GM21825 (cell line): ENCODE measurements around the gene TOP2A.

Experiments
- ATAC-seq: cut with Tn5 transposase; IDR thresholded peaks from one replicate; pipeline ENCODE4 v1.9.1; 2021; ENCODE audit warnings: mild to moderate bottlenecking, moderate library complexity; ENCODE audit not compliant: unreplicated experiment

Gene TOP2A

DNA sequence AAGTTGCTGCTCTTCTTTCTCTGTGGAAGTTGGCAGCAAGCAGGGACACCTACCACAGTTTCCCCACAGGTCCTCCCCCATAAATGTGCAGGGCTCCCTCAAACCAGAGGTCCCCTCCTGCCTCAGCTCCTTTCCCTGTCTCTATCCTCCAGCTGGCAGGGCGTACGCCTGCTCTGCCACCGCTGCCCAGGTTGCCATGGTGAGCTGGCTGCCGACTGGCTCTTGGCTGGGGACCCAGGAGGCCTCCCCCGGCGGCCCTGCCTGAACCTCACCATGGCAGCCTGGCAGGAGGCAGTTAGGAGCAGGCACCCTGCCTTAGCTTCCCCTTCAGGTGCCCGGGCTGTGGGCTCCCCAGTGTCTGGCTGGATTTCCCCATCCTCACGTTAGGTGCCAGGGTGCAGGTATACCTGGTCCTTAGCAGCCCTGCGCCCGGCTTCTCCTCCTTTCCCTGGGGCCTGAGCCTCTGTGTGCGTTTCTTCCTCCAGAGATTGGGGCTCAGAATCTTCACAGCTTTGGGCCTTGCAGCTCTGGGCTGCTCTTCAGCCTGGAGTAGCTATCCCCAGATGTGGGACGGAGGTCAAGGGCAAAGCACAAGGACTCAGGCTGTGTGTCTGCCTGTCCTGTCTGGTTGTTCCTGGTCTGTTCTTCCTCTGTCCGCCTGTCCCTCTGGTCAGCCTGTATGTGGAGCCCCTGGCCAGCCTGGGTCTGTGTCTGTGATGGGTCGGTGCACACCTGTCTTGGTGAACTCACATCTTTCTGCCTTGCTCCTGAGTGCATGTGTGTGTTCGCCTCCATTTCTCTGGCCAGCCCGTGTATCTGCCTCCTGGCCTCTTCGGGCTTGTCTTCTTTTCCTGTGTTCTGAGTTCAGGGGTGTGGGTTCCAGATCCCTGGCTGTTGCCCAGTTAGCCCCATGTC, 68.9 kb downstream of the TOP2A start:
- ATAC-seq, result no peak

- ATAC-seq, result no peak
Observed at GRCh38 chr17:40348136-40348504, 69.6 kb downstream of the TOP2A start.

DNA sequence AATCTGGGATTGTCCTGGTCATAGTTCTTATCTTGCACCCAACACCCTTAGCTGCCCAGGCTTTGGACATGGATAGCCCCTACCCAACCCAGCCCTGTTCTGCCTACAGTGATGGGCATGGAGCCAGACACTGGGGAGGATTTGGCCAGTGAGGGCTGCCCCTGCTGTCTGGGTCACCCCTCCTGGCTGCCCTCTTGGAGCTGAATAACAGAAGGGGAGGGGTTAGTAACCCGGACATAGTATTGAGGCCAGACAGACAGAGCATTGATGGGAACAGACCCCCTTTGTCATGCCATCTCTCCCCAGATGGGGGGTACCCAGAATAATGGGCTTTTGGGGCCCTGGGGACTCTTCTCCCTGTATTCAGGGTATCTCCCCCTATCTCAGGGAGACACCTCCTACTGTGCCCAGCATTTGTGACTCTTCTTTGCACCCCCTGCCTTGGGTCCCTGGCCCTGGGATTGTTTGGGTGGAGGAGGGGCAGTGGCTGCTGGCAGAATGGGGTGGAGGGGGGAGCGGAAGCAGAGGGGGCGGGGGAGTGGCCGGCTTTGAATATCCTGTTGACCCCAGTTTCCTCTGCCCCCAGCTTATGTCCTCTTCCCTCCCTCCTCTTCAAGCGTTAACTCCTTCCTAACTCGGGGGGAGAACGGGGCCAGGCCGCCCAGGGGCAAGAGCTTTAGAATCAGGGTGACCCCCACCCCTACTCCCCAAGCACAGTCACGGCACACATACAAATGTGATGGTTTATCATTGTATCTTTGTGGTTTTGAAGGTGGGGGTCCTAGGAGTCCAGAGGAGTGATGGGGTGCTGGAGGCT, 70.2 kb downstream of the TOP2A start:
- no peak for ATAC-seq

- no peak for ATAC-seq
Observed at GRCh38 chr17:40346765-40347158, 70.9 kb downstream of the TOP2A start.

- ATAC-seq, result no peak
Observed at GRCh38 chr17:40345994-40346764, 71.5 kb downstream of the TOP2A start.

- no peak for ATAC-seq
Observed at GRCh38 chr17:40345161-40345993, 72.3 kb downstream of the TOP2A start.

GRCh38 chr17:40344421-40345160, 73.1 kb downstream of the TOP2A start:
- ATAC-seq, result no peak

GRCh38 chr17:40343219-40344119, 74.2 kb downstream of the TOP2A start:
- no peak for ATAC-seq

- no peak for ATAC-seq
Observed at GRCh38 chr17:40342504-40343218, 75.0 kb downstream of the TOP2A start.

DNA sequence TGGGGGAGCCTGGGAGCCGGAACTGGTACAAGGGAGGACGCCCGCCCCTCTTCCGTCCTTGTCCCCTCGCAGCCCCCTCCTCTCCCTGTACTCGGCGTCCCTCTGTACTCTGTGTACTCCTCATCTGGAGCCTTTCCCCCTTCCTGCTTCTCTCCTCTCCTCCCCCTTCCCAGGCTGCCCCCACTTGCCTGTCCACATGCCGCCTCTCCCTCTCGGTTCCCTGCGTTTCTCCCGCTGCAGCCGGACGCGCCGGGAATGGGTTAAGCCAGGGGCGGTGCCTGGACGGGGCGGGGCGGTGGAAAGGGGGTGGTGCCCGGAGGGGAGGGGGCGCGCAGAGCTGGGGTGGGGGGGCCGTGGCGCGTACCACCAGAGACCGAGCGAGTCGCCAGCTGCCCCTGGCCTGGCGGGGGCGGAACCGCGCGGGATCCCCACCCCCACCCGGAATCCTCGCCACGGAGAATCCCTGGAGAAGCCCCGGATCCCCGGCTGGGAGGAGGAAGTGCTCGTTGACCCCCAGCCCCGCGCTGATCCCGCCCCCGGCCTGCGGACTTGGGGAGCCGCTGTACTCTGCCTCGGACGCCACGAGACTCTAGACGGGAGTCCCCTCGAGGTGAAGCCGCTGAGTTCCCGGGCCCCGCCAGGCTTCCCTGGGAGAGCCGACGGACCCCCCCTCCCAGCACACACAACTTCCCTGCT, 75.7 kb downstream of the TOP2A start:
- no peak for ATAC-seq

DNA sequence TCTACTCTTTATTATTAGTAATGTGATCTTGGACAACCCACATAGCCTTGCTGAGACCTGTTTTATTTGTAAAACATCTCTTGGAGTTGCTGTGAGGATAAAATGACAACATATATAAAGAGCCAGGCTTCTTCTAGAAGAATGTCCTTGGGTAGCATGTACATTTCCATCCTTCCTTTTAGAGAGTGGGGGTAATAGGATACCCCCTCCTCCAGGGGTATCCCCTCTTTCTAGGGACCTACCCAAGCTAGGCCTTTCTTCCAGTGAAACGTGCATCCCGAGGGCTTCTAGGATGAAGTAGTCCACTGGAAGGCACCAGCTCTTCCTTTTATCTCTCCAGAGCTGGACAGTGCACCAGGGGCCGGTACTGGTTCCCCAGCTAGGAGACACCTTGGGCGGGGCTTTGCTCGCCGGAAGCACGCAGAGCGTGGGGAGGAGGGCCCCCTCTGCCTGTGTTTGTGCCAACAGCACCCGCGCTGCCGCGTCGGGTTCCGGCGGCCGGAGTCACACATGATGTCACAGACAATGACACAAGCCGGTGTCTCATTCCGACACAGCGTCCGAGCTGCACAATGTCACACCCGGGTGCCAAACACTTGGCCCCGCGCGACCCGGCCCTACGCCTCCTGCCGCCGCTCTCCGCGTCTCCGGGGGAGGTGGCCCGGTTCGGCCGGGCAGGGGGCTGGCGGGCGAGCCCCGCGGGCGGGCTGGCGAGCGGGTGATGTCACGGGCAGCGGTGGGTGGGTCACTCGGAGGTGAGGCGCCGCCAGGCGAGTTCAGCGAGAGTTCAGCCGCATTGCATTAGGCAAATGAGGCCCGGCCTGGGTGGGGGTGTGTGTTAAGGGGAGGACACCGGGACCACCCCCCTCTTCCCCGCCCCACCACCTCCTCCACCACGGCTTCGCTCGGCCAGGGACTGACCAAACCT, 76.6 kb downstream of the TOP2A start:
- peak; percentile 58 for ATAC-seq

- no peak for ATAC-seq
Observed at GRCh38 chr17:40340327-40340726, 77.4 kb downstream of the TOP2A start.

- no peak for ATAC-seq
Observed at GRCh38 chr17:40338941-40339649, 78.6 kb downstream of the TOP2A start.
